Uterus (tissue), 4 donors: ENCODE measurements around the gene MAML2. TPM values are rescaled to one million over a fixed set of nuclear protein-coding genes. Genes with fewer than 3 reads are reported as not detected.

ENCODE experiments used
- DNase-seq, 2 donors: peaks; one replicate each; pipeline ENCODE4 v3.0.0-alpha.2; 2019 to 2020
- H3K27ac ChIP-seq, 2 donors: fragments of 200-600 bp; sonication (generic); 1 replicate in 1 of 2; 2 replicates in 1 of 2; pipeline ENCODE4 v1.5.1; 2016 to 2018
- H3K27me3 ChIP-seq, 2 donors: fragments of 200-600 bp; sonication (generic); one replicate each; pipeline ENCODE4 v1.5.1; 2018 to 2019; ENCODE audit warnings: control low read depth in 1 of 2
- H3K36me3 ChIP-seq, 2 donors: fragments of 200-600 bp; sonication (generic); one replicate each; pipeline ENCODE4 v1.5.1; 2019; ENCODE audit warnings: control low read depth in 1 of 2
- H3K4me1 ChIP-seq, 2 donors: fragments of 200-600 bp; sonication (generic); one replicate each; pipeline ENCODE4 v1.5.1; 2018 to 2019; ENCODE audit warnings: control low read depth in 1 of 2
- H3K4me3 ChIP-seq, 2 donors: fragments of 200-600 bp; sonication (generic); 1 replicate in 1 of 2; 2 replicates in 1 of 2; pipeline ENCODE4 v1.5.1; 2018 to 2019; ENCODE audit warnings: mild to moderate bottlenecking in 1 of 2
- H3K9me3 ChIP-seq, 2 donors: fragments of 200-600 bp; sonication (generic); one replicate each; pipeline ENCODE4 v1.5.1; 2019; ENCODE audit warnings: control low read depth in 1 of 2
- POLR2A ChIP-seq, 2 donors: fragments of 450-650 bp; IDR thresholded peaks; one replicate each; pipeline ENCODE4 v1.6.1; 2016; ENCODE audit warnings: antibody characterized with exemption in 2 of 2, mild to moderate bottlenecking in 1 of 2, moderate library complexity in 1 of 2
- intact Hi-C: fragments of 100-400 bp; cut with DNase I; formaldehyde crosslinking; loops from one replicate; pipeline ENCODE4 v1.15.1; 2023; ENCODE audit warnings: low total_unique reads
- total RNA-seq, 4 donors: library from RNA; depleted of rRNA in 3 of 4; stranded (reverse); fragments of >200 nt in 3 of 4; gene quantifications; one replicate each; pipeline versions ENCODE4 v1.1.0 to v1.2.4, GENCODE V29; 2014 to 2023
- TF ChIP-seq, protein P1 (sequence below), 4 experiments: fragments of 200-600 bp in 2 of 4; fragments of 450-650 bp in 2 of 4; sonication (generic) in 2 of 4; IDR thresholded peaks; one replicate each; pipeline ENCODE4 v1.5.1; 2016 to 2019; ENCODE audit warnings: antibody characterized with exemption in 4 of 4, mild to moderate bottlenecking in 2 of 4, moderate library complexity in 1 of 4
- donor health status: DM: yes; HTN: yes; CAD: no.

MAML2 gene
- total RNA-seq, 4 donors from 2014 or later, result 8.2 to 35.9 (median 19.8) TPM

DNA sequence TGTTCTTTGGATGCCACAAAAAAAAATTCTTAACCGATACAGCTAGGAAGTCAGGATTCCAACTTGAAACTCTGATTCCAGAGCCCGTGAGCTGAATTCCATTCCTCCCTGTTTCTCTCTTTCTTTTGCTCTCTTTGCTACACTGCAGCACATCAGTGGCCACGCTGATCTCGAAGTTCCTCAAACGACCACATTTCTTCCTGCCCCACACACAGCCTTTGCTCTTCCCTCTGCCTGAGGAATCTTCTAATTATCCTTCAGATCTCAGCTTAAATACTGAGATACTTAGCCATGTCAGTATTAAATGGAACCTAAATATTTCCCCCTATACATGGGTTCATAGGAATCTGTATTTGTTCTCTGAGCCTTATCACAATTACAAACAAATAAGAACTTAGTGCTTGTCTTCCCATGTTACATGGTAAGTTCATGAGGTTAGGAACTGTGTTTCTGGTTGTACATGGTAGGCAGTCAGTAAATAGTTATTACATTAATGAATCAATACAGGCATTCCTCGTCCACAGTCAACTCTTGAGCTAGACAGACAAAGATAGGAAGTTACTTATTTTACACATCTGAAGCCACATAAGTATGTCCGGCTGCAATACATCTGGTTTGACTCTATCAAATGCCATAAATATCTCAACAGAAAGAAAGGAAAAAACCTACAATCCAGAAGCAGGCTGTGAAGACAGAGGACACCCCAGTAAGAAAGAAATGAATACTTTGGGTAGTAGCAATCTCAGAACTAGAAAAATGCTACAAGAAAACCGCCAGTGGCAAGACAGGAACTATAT, 86.6 kb downstream of the MAML2 start:
- Histone ChIP-seq H3K27ac (no peak overlapping the region), H3K4me1 (peaks cover 0 to 10% of the 10 kb centered on the region in 2 donors), H3K4me3 (no peak overlapping the region), H3K9me3 (no peaks in the 10 kb centered on the region), H3K36me3 (no peaks in the 10 kb centered on the region), H3K27me3 (no peaks in the 10 kb centered on the region)
- TF ChIP-seq, protein P1, sequence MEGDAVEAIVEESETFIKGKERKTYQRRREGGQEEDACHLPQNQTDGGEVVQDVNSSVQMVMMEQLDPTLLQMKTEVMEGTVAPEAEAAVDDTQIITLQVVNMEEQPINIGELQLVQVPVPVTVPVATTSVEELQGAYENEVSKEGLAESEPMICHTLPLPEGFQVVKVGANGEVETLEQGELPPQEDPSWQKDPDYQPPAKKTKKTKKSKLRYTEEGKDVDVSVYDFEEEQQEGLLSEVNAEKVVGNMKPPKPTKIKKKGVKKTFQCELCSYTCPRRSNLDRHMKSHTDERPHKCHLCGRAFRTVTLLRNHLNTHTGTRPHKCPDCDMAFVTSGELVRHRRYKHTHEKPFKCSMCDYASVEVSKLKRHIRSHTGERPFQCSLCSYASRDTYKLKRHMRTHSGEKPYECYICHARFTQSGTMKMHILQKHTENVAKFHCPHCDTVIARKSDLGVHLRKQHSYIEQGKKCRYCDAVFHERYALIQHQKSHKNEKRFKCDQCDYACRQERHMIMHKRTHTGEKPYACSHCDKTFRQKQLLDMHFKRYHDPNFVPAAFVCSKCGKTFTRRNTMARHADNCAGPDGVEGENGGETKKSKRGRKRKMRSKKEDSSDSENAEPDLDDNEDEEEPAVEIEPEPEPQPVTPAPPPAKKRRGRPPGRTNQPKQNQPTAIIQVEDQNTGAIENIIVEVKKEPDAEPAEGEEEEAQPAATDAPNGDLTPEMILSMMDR (IDR thresholded peaks at IDR 0.05), result no peak
- no peak for TF ChIP-seq POLR2A (IDR thresholded peaks at IDR 0.05)
- intact Hi-C loops, result no loop called here
- no peak for DNase-seq

GRCh38 chr11:96254854-96255253, 88.1 kb downstream of the MAML2 start:
- peaks cover 0 to 10% of the 10 kb centered on the region in 2 donors for H3K4me1 ChIP-seq
- H3K27me3 ChIP-seq, result no peaks in the 10 kb centered on the region
- no peaks in the 10 kb centered on the region for H3K9me3 ChIP-seq
- no peak overlapping the region for H3K4me3 ChIP-seq
- intact Hi-C loops, result no loop called here
- no peaks in the 10 kb centered on the region for H3K36me3 ChIP-seq
- peak overlapping the region in 1 of 2 donors; percentile 46 for H3K27ac ChIP-seq
- DNase-seq, result no peak
- TF ChIP-seq POLR2A (IDR thresholded peaks at IDR 0.05), result no peak
- TF ChIP-seq, protein P1 (IDR thresholded peaks at IDR 0.05), result no peak

GRCh38 chr11:96254087-96254486, 88.9 kb downstream of the MAML2 start:
- Histone ChIP-seq H3K4me1 (peaks cover 0 to 8% of the 10 kb centered on the region in 2 donors), H3K9me3 (no peaks in the 10 kb centered on the region), H3K36me3 (no peaks in the 10 kb centered on the region), H3K27ac (peak overlapping the region in 1 of 2 donors; percentile 46), H3K4me3 (no peak overlapping the region), H3K27me3 (no peaks in the 10 kb centered on the region)
- intact Hi-C loops, result no loop called here
- no peak for DNase-seq
- TF ChIP-seq, protein P1 (IDR thresholded peaks at IDR 0.05), result no peak
- no peak for TF ChIP-seq POLR2A (IDR thresholded peaks at IDR 0.05)

- intact Hi-C loops, result no loop called here
- TF ChIP-seq, protein P1 (IDR thresholded peaks at IDR 0.05), result no peak
- no peak for TF ChIP-seq POLR2A (IDR thresholded peaks at IDR 0.05)
- H3K4me3 ChIP-seq, result no peak overlapping the region
- DNase-seq, result no peak
- H3K4me1 ChIP-seq, result peaks cover 0 to 4% of the 10 kb centered on the region in 2 donors
- no peaks in the 10 kb centered on the region for H3K27me3 ChIP-seq
- H3K9me3 ChIP-seq, result no peaks in the 10 kb centered on the region
- H3K36me3 ChIP-seq, result no peaks in the 10 kb centered on the region
- peak overlapping the region in 1 of 2 donors; percentile 26 for H3K27ac ChIP-seq
These were observed 96.1 kb downstream of the MAML2 start for GRCh38 chr11:96246718-96247552.
